Duodenal mucosa (tissue), 2 donors: ENCODE measurements around the gene MRPL4.

Experiments
- H3K27ac ChIP-seq: one replicate; pipeline ENCODE4 v1.7.0; 2013; ENCODE audit warnings: low read depth, low read length
- H3K27me3 ChIP-seq, 2 donors: one replicate each; pipeline ENCODE4 v1.7.0; 2013; ENCODE audit warnings: low read length in 2 of 2, control low read depth in 1 of 2; ENCODE audit not compliant: insufficient read depth in 2 of 2, control insufficient read depth in 1 of 2
- H3K36me3 ChIP-seq, 2 donors: one replicate each; pipeline ENCODE4 v1.7.0; 2013; ENCODE audit warnings: low read length in 2 of 2, control low read depth in 1 of 2; ENCODE audit not compliant: insufficient read depth in 2 of 2, control insufficient read depth in 1 of 2
- H3K4me1 ChIP-seq, 2 donors: one replicate each; pipeline ENCODE4 v1.7.0; 2013; ENCODE audit warnings: low read length in 2 of 2, control low read depth in 1 of 2; ENCODE audit not compliant: insufficient read depth in 2 of 2, control insufficient read depth in 1 of 2
- H3K4me3 ChIP-seq, 2 donors: one replicate each; pipeline ENCODE4 v1.7.0; 2013; ENCODE audit warnings: low read length in 2 of 2, low read depth in 1 of 2
- H3K9ac ChIP-seq, 2 donors: one replicate each; pipeline ENCODE4 v1.7.0; 2013; ENCODE audit warnings: low read length in 2 of 2, low read depth in 1 of 2
- H3K9me3 ChIP-seq, 2 donors: one replicate each; pipeline ENCODE4 v1.7.0; 2013; ENCODE audit warnings: low read length in 2 of 2, control low read depth in 1 of 2; ENCODE audit not compliant: control insufficient read depth in 1 of 2

The MRPL4 gene

GRCh38 chr19:10259162-10259905, 7.3 kb downstream of the MRPL4 start:
- H3K4me1 ChIP-seq = peaks cover 5 to 6% of the 10 kb centered on the region in 2 donors
- no peak overlapping the region for H3K9ac ChIP-seq
- no peak overlapping the region for H3K4me3 ChIP-seq
- no peak overlapping the region for H3K27ac ChIP-seq
- H3K27me3 ChIP-seq = no peaks in the 10 kb centered on the region
- H3K9me3 ChIP-seq = no peaks in the 10 kb centered on the region
- peaks cover 20 to 44% of the 10 kb centered on the region in 2 donors for H3K36me3 ChIP-seq

- H3K36me3 ChIP-seq = peaks cover 16 to 38% of the 10 kb centered on the region in 2 donors
- no peak overlapping the region for H3K9ac ChIP-seq
- no peak overlapping the region for H3K4me3 ChIP-seq
- no peak overlapping the region for H3K27ac ChIP-seq
- H3K9me3 ChIP-seq = no peaks in the 10 kb centered on the region
- H3K27me3 ChIP-seq = no peaks in the 10 kb centered on the region
- H3K4me1 ChIP-seq = peaks cover 5 to 6% of the 10 kb centered on the region in 2 donors
Measured at GRCh38 chr19:10260141-10260584, 8.1 kb downstream of the MRPL4 start.

- no peak overlapping the region for H3K4me3 ChIP-seq
- no peak overlapping the region for H3K9ac ChIP-seq
- H3K4me1 ChIP-seq = peaks cover 5 to 6% of the 10 kb centered on the region in 2 donors
- H3K9me3 ChIP-seq = no peaks in the 10 kb centered on the region
- no peaks in the 10 kb centered on the region for H3K27me3 ChIP-seq
- no peak overlapping the region for H3K27ac ChIP-seq
- peaks cover 8 to 21% of the 10 kb centered on the region in 2 donors for H3K36me3 ChIP-seq
Measured at GRCh38 chr19:10262771-10263170, 10.8 kb downstream of the MRPL4 start.

- Histone ChIP-seq H3K9me3 (no peaks in the 10 kb centered on the region), H3K9ac (no peak overlapping the region), H3K36me3 (no peaks in the 10 kb centered on the region), H3K27me3 (peaks cover 9 to 16% of the 10 kb centered on the region in 2 donors), H3K27ac (no peak overlapping the region), H3K4me3 (no peak overlapping the region), H3K4me1 (peaks cover 11 to 15% of the 10 kb centered on the region in 2 donors)
Measured at GRCh38 chr19:10266706-10267105, 14.7 kb downstream of the MRPL4 start.

- peak overlapping the region; percentile 10 for H3K27ac ChIP-seq
- peaks cover 11 to 19% of the 10 kb centered on the region in 2 donors for H3K4me1 ChIP-seq
- no peak overlapping the region for H3K9ac ChIP-seq
Measured at GRCh38 chr19:10268071-10268470, 16.1 kb downstream of the MRPL4 start.

GRCh38 chr19:10269333-10270179, 17.5 kb downstream of the MRPL4 start:
- Histone ChIP-seq H3K9me3 (no peaks in the 10 kb centered on the region), H3K9ac (peak overlapping the region; percentile 44 to 57), H3K36me3 (peaks cover 0 to 2% of the 10 kb centered on the region in 2 donors), H3K27ac (peak overlapping the region; percentile 83), H3K4me3 (peak overlapping the region; percentile 60 to 71), H3K27me3 (peaks cover 9 to 16% of the 10 kb centered on the region in 2 donors), H3K4me1 (peaks cover 11 to 19% of the 10 kb centered on the region in 2 donors)

More at GRCh38 chr19:10268071-10268470, 16.1 kb downstream of the MRPL4 start:
- H3K9me3 ChIP-seq = no peaks in the 10 kb centered on the region
- no peaks in the 10 kb centered on the region for H3K36me3 ChIP-seq
- peaks cover 9 to 16% of the 10 kb centered on the region in 2 donors for H3K27me3 ChIP-seq
- no peak overlapping the region for H3K4me3 ChIP-seq

GRCh38 chr19:10270180-10270615, 18.2 kb downstream of the MRPL4 start:
- Histone ChIP-seq H3K27ac (peak overlapping the region; percentile 83), H3K9me3 (no peaks in the 10 kb centered on the region), H3K27me3 (peaks cover 9 to 16% of the 10 kb centered on the region in 2 donors), H3K4me1 (peaks cover 11 to 19% of the 10 kb centered on the region in 2 donors), H3K9ac (peak overlapping the region; percentile 44 to 57), H3K36me3 (peaks cover 0 to 4% of the 10 kb centered on the region in 2 donors), H3K4me3 (peak overlapping the region; percentile 60 to 71)

- H3K9me3 ChIP-seq = no peaks in the 10 kb centered on the region
- H3K27ac ChIP-seq = peak within 1 kb of the TSS; percentile 83
- peaks cover 11 to 19% of the 10 kb centered on the region in 2 donors for H3K4me1 ChIP-seq
- H3K4me3 ChIP-seq = peak within 1 kb of the TSS; percentile 60 to 71
- H3K9ac ChIP-seq = peak within 1 kb of the TSS; percentile 44 to 57
- peaks cover 9 to 16% of the 10 kb centered on the region in 2 donors for H3K27me3 ChIP-seq
- peaks cover 0 to 4% of the 10 kb centered on the region in 2 donors for H3K36me3 ChIP-seq
Measured at GRCh38 chr19:10270616-10271394, 18.8 kb downstream of the MRPL4 start, which contains the start of gene ICAM1. Gene ICAM1, plus strand, starts transcription at chr19:10271120. Its CDS starts 40 bp downstream, at chr19:10271160.

- Histone ChIP-seq H3K27ac (peak overlapping the region; percentile 83), H3K4me3 (peak overlapping the region; percentile 60 to 71), H3K9ac (peak overlapping the region; percentile 44 to 57), H3K36me3 (peaks cover 0 to 4% of the 10 kb centered on the region in 2 donors), H3K9me3 (no peaks in the 10 kb centered on the region), H3K4me1 (peaks cover 11 to 19% of the 10 kb centered on the region in 2 donors), H3K27me3 (peaks cover 9 to 16% of the 10 kb centered on the region in 2 donors)
Measured at GRCh38 chr19:10271543-10272086, 19.6 kb downstream of the MRPL4 start.
